WTC11 (cell line): ENCODE data around the gene ENPP6. TPM values are rescaled to one million over a fixed set of nuclear protein-coding genes. Genes with fewer than 3 reads are reported as not detected.
"Not testable (repeated sequence)": the region's sequence is repeated elsewhere in the genome, so short reads cannot be mapped to it uniquely, and the experiment has no call there.

Experiments used
- ATAC-seq: fragments of 200-7000 bp; cut with Tn5 transposase; 2 replicates; pipeline ENCODE4 v1.10.0; 2021; ENCODE audit warnings: mild to moderate bottlenecking, moderate library complexity
- CTCF ChIA-PET: fragments of 300-600 bp; sonication (Branson Sonifier 250); formaldehyde crosslinking; loops from one replicate; lab custom pipeline; 2021; ENCODE audit warnings: antibody characterized with exemption; lab: Charles Lee
- POLR2A ChIA-PET: fragments of 350-600 bp; sonication (Branson Sonifier 250); formaldehyde crosslinking; loops from one replicate; lab custom pipeline; 2021; ENCODE audit warnings: antibody characterized with exemption; lab: Charles Lee
- DNase-seq: peaks from one replicate; pipeline ENCODE4 v3.0.0; 2021; ENCODE audit warnings: low spot score
- H3K27ac Mint-ChIP-seq: 2 replicates; pipeline ENCODE4 v1.8.0; 2021; ENCODE audit warnings: mixed read lengths
- H3K27me3 Mint-ChIP-seq: 2 replicates; pipeline ENCODE4 v1.8.0; 2021; ENCODE audit warnings: low read depth, mild to moderate bottlenecking, moderate library complexity, mixed read lengths
- H3K36me3 Mint-ChIP-seq: 2 replicates; pipeline ENCODE4 v1.8.0; 2021; ENCODE audit warnings: mixed read lengths
- H3K4me1 Mint-ChIP-seq: 2 replicates; pipeline ENCODE4 v1.8.0; 2022; ENCODE audit warnings: mixed read lengths
- H3K4me3 Mint-ChIP-seq: 2 replicates; pipeline ENCODE4 v1.8.0; 2021; ENCODE audit warnings: mild to moderate bottlenecking, moderate library complexity, mixed read lengths
- H3K9me3 Mint-ChIP-seq: 2 replicates; pipeline ENCODE4 v1.8.0; 2021; ENCODE audit warnings: mixed read lengths
- ESRRA ChIP-seq: sonication (generic); formaldehyde crosslinking; IDR thresholded peaks from 2 replicates; pipeline ENCODE4 v1.8.1; 2022; ENCODE audit warnings: mild to moderate bottlenecking, missing genetic modification reagents, borderline replicate concordance
- GTF2I ChIP-seq: fragments of 250-450 bp; sonication (Bioruptor Pico); conservative IDR thresholded peaks from 2 replicates; pipeline ENCODE4 v1.4.0; 2021; ENCODE audit warnings: mild to moderate bottlenecking
- NFYB ChIP-seq: sonication (generic); formaldehyde crosslinking; conservative IDR thresholded peaks from 2 replicates; pipeline ENCODE4 v1.8.0; 2022; ENCODE audit warnings: low read depth, missing genetic modification reagents
- NR1H2 ChIP-seq: sonication (generic); formaldehyde crosslinking; IDR thresholded peaks from 2 replicates; pipeline ENCODE4 v1.9.0; 2021; ENCODE audit warnings: mild to moderate bottlenecking, moderate library complexity, missing genetic modification reagents
- NR2C2 ChIP-seq: sonication (generic); formaldehyde crosslinking; IDR thresholded peaks from 2 replicates; pipeline ENCODE4 v1.8.0; 2022; ENCODE audit warnings: mild to moderate bottlenecking, missing genetic modification reagents
- OVOL2 ChIP-seq: fragments of 250-450 bp; sonication (Bioruptor Pico); IDR thresholded peaks from 2 replicates; pipeline ENCODE4 v1.9.0; 2021; ENCODE audit warnings: mild to moderate bottlenecking, borderline replicate concordance
- PRRX2 ChIP-seq: fragments of 250-450 bp; sonication (Bioruptor Pico); IDR thresholded peaks from 2 replicates; pipeline ENCODE4 v1.8.0; 2021; ENCODE audit warnings: mild to moderate bottlenecking
- SMAD4 ChIP-seq: sonication (generic); formaldehyde crosslinking; IDR thresholded peaks from 2 replicates; pipeline ENCODE4 v1.8.0; 2022; ENCODE audit warnings: mild to moderate bottlenecking, missing genetic modification reagents
- TEAD1 ChIP-seq: sonication (generic); formaldehyde crosslinking; IDR thresholded peaks from 2 replicates; pipeline ENCODE4 v1.8.0; 2022; ENCODE audit warnings: mild to moderate bottlenecking, missing genetic modification reagents
- ZNF121 ChIP-seq: sonication (generic); formaldehyde crosslinking; IDR thresholded peaks from 2 replicates; pipeline ENCODE4 v1.8.0; 2023; ENCODE audit warnings: missing genetic modification reagents
- ZNF263 ChIP-seq: sonication (generic); formaldehyde crosslinking; IDR thresholded peaks from 2 replicates; pipeline ENCODE4 v1.8.1; 2022; ENCODE audit warnings: low read depth, mild to moderate bottlenecking, moderate library complexity, missing genetic modification reagents
- ZNF396 ChIP-seq: fragments of 250-450 bp; sonication (Bioruptor Pico); IDR thresholded peaks from 2 replicates; pipeline ENCODE4 v1.8.0; 2021; ENCODE audit warnings: mild to moderate bottlenecking, moderate library complexity, borderline replicate concordance
- total RNA-seq: library from RNA; stranded (reverse); gene quantifications from 3 replicates; pipeline ENCODE4 v1.2.3, GENCODE V29; 2021
- TF ChIP-seq, protein P1 (sequence below): sonication (generic); formaldehyde crosslinking; IDR thresholded peaks from 2 replicates; pipeline ENCODE4 v1.8.0; 2023; ENCODE audit warnings: missing genetic modification reagents, mild to moderate bottlenecking, borderline replicate concordance
- TF ChIP-seq, protein P2 (sequence below): sonication (generic); formaldehyde crosslinking; IDR thresholded peaks from 2 replicates; pipeline ENCODE4 v1.8.1; 2022; ENCODE audit warnings: low read depth, missing genetic modification reagents, borderline replicate concordance
- TF ChIP-seq, protein P3 (sequence below): sonication (generic); formaldehyde crosslinking; IDR thresholded peaks from 2 replicates; pipeline ENCODE4 v1.8.1; 2023; ENCODE audit warnings: mild to moderate bottlenecking, missing genetic modification reagents
- TF ChIP-seq, protein P4 (sequence below): fragments of 200-600 bp; IDR thresholded peaks from 2 replicates; pipeline ENCODE4 v1.8.0; 2022; ENCODE audit warnings: antibody characterized with exemption
- TF ChIP-seq, protein P5 (sequence below): sonication (generic); formaldehyde crosslinking; IDR thresholded peaks from 2 replicates; pipeline ENCODE4 v1.8.1; 2023; ENCODE audit warnings: mild to moderate bottlenecking, missing genetic modification reagents, moderate library complexity

Gene ENPP6
- total RNA-seq, 1 experiment from 2014 or later, result 0.09 TPM

DNA sequence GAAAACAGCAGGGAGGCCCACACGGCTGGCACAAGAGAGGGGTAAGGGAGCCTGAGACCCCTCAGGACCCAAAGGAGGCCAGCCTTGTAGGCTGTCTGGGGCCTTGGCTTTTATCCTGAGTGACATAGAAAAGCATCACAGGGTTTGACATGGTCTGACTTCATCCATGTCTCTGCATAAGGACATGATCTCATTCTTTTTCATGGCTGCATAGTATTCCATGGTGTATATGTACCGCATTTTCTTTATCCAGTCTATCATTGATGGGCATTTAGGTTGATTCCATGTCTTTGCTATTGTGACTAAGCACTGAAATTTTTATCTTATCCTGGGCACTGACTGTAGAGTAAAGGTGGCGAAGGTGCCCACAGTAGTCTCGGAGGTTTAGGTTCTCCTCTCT is 166.4 kb downstream of the ENPP6 start:
- 0 out of 2 replicates have a peak, but pooled peaks have one; percentile 4 for TF ChIP-seq GTF2I (CRISPR knock-in tag)
- DNase-seq, H3K4me3 Mint-ChIP-seq, H3K27ac Mint-ChIP-seq, ATAC-seq, H3K4me1 Mint-ChIP-seq, H3K27me3 Mint-ChIP-seq, POLR2A ChIA-PET: not testable (repeated sequence)
- Mint-ChIP-seq H3K36me3 (peaks cover 13% of the 10 kb centered on the region), H3K9me3 (peaks cover 30% of the 10 kb centered on the region)
- CTCF ChIA-PET, result interaction anchor here (1.0 kb wide), 1 partner anchor 193 kb away, joined by 3 read pairs; no protein-coding TSS in a partner anchor

GRCh38 chr4:184046148-184046547 is 171.5 kb downstream of the ENPP6 start:
- no peak overlapping the region for H3K4me3 Mint-ChIP-seq
- no peak for DNase-seq
- 0 out of 2 replicates have a peak, but pooled peaks cover under 1% of the 10 kb centered on the region for H3K27me3 Mint-ChIP-seq
- ATAC-seq, result no peak
- peaks cover 39% of the 10 kb centered on the region for H3K9me3 Mint-ChIP-seq
- no peak overlapping the region for H3K27ac Mint-ChIP-seq
- peaks cover 25% of the 10 kb centered on the region for H3K36me3 Mint-ChIP-seq
- H3K4me1 Mint-ChIP-seq, result no peaks in the 10 kb centered on the region
- CTCF ChIA-PET, result no interaction called here
- TF ChIP-seq NR1H2, result no peak
- TF ChIP-seq ZNF263, result no peak
- TF ChIP-seq, protein P1, sequence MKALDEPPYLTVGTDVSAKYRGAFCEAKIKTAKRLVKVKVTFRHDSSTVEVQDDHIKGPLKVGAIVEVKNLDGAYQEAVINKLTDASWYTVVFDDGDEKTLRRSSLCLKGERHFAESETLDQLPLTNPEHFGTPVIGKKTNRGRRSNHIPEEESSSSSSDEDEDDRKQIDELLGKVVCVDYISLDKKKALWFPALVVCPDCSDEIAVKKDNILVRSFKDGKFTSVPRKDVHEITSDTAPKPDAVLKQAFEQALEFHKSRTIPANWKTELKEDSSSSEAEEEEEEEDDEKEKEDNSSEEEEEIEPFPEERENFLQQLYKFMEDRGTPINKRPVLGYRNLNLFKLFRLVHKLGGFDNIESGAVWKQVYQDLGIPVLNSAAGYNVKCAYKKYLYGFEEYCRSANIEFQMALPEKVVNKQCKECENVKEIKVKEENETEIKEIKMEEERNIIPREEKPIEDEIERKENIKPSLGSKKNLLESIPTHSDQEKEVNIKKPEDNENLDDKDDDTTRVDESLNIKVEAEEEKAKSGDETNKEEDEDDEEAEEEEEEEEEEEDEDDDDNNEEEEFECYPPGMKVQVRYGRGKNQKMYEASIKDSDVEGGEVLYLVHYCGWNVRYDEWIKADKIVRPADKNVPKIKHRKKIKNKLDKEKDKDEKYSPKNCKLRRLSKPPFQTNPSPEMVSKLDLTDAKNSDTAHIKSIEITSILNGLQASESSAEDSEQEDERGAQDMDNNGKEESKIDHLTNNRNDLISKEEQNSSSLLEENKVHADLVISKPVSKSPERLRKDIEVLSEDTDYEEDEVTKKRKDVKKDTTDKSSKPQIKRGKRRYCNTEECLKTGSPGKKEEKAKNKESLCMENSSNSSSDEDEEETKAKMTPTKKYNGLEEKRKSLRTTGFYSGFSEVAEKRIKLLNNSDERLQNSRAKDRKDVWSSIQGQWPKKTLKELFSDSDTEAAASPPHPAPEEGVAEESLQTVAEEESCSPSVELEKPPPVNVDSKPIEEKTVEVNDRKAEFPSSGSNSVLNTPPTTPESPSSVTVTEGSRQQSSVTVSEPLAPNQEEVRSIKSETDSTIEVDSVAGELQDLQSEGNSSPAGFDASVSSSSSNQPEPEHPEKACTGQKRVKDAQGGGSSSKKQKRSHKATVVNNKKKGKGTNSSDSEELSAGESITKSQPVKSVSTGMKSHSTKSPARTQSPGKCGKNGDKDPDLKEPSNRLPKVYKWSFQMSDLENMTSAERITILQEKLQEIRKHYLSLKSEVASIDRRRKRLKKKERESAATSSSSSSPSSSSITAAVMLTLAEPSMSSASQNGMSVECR (CRISPR knock-in tag), result no peak
- TF ChIP-seq, protein P2, sequence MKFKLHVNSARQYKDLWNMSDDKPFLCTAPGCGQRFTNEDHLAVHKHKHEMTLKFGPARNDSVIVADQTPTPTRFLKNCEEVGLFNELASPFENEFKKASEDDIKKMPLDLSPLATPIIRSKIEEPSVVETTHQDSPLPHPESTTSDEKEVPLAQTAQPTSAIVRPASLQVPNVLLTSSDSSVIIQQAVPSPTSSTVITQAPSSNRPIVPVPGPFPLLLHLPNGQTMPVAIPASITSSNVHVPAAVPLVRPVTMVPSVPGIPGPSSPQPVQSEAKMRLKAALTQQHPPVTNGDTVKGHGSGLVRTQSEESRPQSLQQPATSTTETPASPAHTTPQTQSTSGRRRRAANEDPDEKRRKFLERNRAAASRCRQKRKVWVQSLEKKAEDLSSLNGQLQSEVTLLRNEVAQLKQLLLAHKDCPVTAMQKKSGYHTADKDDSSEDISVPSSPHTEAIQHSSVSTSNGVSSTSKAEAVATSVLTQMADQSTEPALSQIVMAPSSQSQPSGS (CRISPR knock-in tag), result no peak
- TF ChIP-seq, protein P3, sequence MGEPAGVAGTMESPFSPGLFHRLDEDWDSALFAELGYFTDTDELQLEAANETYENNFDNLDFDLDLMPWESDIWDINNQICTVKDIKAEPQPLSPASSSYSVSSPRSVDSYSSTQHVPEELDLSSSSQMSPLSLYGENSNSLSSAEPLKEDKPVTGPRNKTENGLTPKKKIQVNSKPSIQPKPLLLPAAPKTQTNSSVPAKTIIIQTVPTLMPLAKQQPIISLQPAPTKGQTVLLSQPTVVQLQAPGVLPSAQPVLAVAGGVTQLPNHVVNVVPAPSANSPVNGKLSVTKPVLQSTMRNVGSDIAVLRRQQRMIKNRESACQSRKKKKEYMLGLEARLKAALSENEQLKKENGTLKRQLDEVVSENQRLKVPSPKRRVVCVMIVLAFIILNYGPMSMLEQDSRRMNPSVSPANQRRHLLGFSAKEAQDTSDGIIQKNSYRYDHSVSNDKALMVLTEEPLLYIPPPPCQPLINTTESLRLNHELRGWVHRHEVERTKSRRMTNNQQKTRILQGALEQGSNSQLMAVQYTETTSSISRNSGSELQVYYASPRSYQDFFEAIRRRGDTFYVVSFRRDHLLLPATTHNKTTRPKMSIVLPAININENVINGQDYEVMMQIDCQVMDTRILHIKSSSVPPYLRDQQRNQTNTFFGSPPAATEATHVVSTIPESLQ (CRISPR knock-in tag), result no peak
- no peak for TF ChIP-seq SMAD4 (CRISPR knock-in tag)
- POLR2A ChIA-PET, result no interaction called here

- no peak overlapping the region for H3K4me3 Mint-ChIP-seq
- ChIA-PET POLR2A (no interaction called here), CTCF (no interaction called here)
- peaks cover 19% of the 10 kb centered on the region for H3K4me1 Mint-ChIP-seq
- TF ChIP-seq TEAD1, result no peak
- no peak for TF ChIP-seq NR1H2
- TF ChIP-seq, protein P4, sequence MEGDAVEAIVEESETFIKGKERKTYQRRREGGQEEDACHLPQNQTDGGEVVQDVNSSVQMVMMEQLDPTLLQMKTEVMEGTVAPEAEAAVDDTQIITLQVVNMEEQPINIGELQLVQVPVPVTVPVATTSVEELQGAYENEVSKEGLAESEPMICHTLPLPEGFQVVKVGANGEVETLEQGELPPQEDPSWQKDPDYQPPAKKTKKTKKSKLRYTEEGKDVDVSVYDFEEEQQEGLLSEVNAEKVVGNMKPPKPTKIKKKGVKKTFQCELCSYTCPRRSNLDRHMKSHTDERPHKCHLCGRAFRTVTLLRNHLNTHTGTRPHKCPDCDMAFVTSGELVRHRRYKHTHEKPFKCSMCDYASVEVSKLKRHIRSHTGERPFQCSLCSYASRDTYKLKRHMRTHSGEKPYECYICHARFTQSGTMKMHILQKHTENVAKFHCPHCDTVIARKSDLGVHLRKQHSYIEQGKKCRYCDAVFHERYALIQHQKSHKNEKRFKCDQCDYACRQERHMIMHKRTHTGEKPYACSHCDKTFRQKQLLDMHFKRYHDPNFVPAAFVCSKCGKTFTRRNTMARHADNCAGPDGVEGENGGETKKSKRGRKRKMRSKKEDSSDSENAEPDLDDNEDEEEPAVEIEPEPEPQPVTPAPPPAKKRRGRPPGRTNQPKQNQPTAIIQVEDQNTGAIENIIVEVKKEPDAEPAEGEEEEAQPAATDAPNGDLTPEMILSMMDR, result no peak
- TF ChIP-seq ZNF396, result no peak
- TF ChIP-seq OVOL2 (CRISPR knock-in tag), result no peak
- no peak for TF ChIP-seq NFYB (CRISPR knock-in tag)
- TF ChIP-seq ESRRA (CRISPR knock-in tag), result no peak
- TF ChIP-seq, protein P5, sequence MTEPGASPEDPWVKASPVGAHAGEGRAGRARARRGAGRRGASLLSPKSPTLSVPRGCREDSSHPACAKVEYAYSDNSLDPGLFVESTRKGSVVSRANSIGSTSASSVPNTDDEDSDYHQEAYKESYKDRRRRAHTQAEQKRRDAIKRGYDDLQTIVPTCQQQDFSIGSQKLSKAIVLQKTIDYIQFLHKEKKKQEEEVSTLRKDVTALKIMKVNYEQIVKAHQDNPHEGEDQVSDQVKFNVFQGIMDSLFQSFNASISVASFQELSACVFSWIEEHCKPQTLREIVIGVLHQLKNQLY, result no peak
- TF ChIP-seq ZNF121 (CRISPR knock-in tag), result no peak
- no peak for TF ChIP-seq NR2C2 (CRISPR knock-in tag)
- no peak for TF ChIP-seq PRRX2 (CRISPR knock-in tag)
- H3K27ac Mint-ChIP-seq, result no peak overlapping the region
- ATAC-seq (no peak), DNase-seq (no peak)
- H3K9me3 Mint-ChIP-seq, result peaks cover 16% of the 10 kb centered on the region
- H3K36me3 Mint-ChIP-seq, result peaks cover 11% of the 10 kb centered on the region
- H3K27me3 Mint-ChIP-seq, result peaks cover 25% of the 10 kb centered on the region
These were observed 176.5 kb downstream of the ENPP6 start for GRCh38 chr4:184041156-184041555.
